Fibroblast of skin of right quadriceps (primary cell): ENCODE results near the gene CYCS.

Experiments
- DNase-seq: peaks from one replicate; pipeline ENCODE4 v3.0.0-alpha.2; 2013

The CYCS gene

GRCh38 chr7:25125137-25125946 is at the start of gene CYCS:
CYCS (minus strand) TSS chr7:25125260; CDS start chr7:25124119, 1,141 bp downstream.
- peak; percentile 100 for DNase-seq

- DNase-seq: no peak
These were observed 48.1 kb upstream of the CYCS start for GRCh38 chr7:25173184-25173583.

- no peak for DNase-seq
These were observed 46.5 kb upstream of the CYCS start for GRCh38 chr7:25171516-25171915.

- DNase-seq: no peak
These were observed 46.0 kb upstream of the CYCS start for GRCh38 chr7:25171071-25171470.

- DNase-seq: no peak
These were observed 44.6 kb upstream of the CYCS start for GRCh38 chr7:25169683-25170082.

GRCh38 chr7:25168145-25168544 is 43.1 kb upstream of the CYCS start:
- no peak for DNase-seq

- no peak for DNase-seq
These were observed 42.3 kb upstream of the CYCS start for GRCh38 chr7:25167262-25167843.

GRCh38 chr7:25159983-25160596 is 35.0 kb upstream of the CYCS start:
- DNase-seq: peak; percentile 41

- no peak for DNase-seq
These were observed 33.9 kb upstream of the CYCS start for GRCh38 chr7:25158966-25159365.

- DNase-seq: no peak
These were observed 26.7 kb upstream of the CYCS start for GRCh38 chr7:25151773-25152172.

- DNase-seq: no peak
These were observed 24.8 kb upstream of the CYCS start for GRCh38 chr7:25149836-25150235.

GRCh38 chr7:25148772-25149575 is 23.9 kb upstream of the CYCS start:
- no peak for DNase-seq

GRCh38 chr7:25143763-25144162 is 18.7 kb upstream of the CYCS start:
- no peak for DNase-seq

GRCh38 chr7:25139536-25139935 is 14.5 kb upstream of the CYCS start:
- DNase-seq: no peak

- DNase-seq: no peak
These were observed 9.4 kb upstream of the CYCS start for GRCh38 chr7:25134358-25135010.

- DNase-seq: no peak
These were observed 7.4 kb upstream of the CYCS start for GRCh38 chr7:25132430-25132829.

GRCh38 chr7:25126751-25127150 is 1.7 kb upstream of the CYCS start:
- DNase-seq: no peak

- no peak for DNase-seq
These were observed 459 bp downstream of the CYCS start for GRCh38 chr7:25124465-25125136.

- peak; percentile 75 for DNase-seq
These were observed 2.7 kb downstream of the CYCS start for GRCh38 chr7:25122373-25122772.

GRCh38 chr7:25121599-25121998 is 3.5 kb downstream of the CYCS start:
- DNase-seq: no peak

- DNase-seq: no peak
These were observed 6.0 kb downstream of the CYCS start for GRCh38 chr7:25119102-25119501.
